OCI-LY7 (cell line): ENCODE measurements around the gene KCNQ1. TPM values are rescaled to one million over a fixed set of nuclear protein-coding genes. Genes with fewer than 3 reads are reported as not detected.
A peak's percentile ranks its signal among the peaks of the same experiment; 100 is the strongest.

Source experiments
- BruUV-seq: library from RNA; stranded (reverse); fragments of 400-500 nt; replicated peaks from 2 replicates; lab custom pipeline; 2021; lab: Mats Ljungman, UMichigan
- CTCF ChIA-PET: fragments of 300-600 bp; sonication (Branson Sonifier 250); formaldehyde crosslinking; loops from one replicate; lab custom pipeline; 2022; ENCODE audit warnings: antibody characterized with exemption; ENCODE audit not compliant: unreplicated experiment; lab: Charles Lee
- POLR2A ChIA-PET: fragments of 300-600 bp; sonication (Branson Sonifier 250); formaldehyde crosslinking; loops from one replicate; lab custom pipeline; 2022; ENCODE audit warnings: antibody characterized with exemption; lab: Charles Lee
- DNase-seq: peaks from one replicate; pipeline ENCODE4 v3.0.0-alpha.2; 2015; ENCODE audit warnings: low spot score
- H2AFZ ChIP-seq: fragments of 200-600 bp; sonication (generic), shearing (Covaris generic); 2 replicates; pipeline ENCODE4 v1.6.1; 2014; ENCODE audit warnings: mild to moderate bottlenecking, antibody characterized with exemption, low read length, moderate library complexity
- H3K27ac ChIP-seq: fragments of 200-600 bp; sonication (generic); 2 replicates; pipeline ENCODE4 v1.5.1; 2014; ENCODE audit warnings: mixed run types, low read depth, mild to moderate bottlenecking, moderate library complexity, low read length, inconsistent platforms; ENCODE audit not compliant: poor library complexity, severe bottlenecking
- H3K36me3 ChIP-seq: fragments of 200-600 bp; sonication (generic); 2 replicates; pipeline ENCODE4 v1.6.1; 2014; ENCODE audit warnings: mild to moderate bottlenecking, antibody characterized with exemption, low read length, moderate library complexity, mixed read lengths; ENCODE audit not compliant: insufficient read depth
- H3K4me1 ChIP-seq: fragments of 200-600 bp; sonication (generic); 2 replicates; pipeline ENCODE4 v1.5.1; 2014; ENCODE audit warnings: mild to moderate bottlenecking, low read length; ENCODE audit not compliant: insufficient read depth, poor library complexity, severe bottlenecking
- H3K4me2 ChIP-seq: fragments of 200-600 bp; sonication (generic); 2 replicates; pipeline ENCODE4 v1.6.1; 2014; ENCODE audit warnings: mild to moderate bottlenecking, low read length
- H3K4me3 ChIP-seq: fragments of 200-600 bp; sonication (generic); 2 replicates; pipeline ENCODE4 v1.5.1; 2014; ENCODE audit warnings: mild to moderate bottlenecking, low read depth, low read length; ENCODE audit not compliant: poor library complexity, severe bottlenecking
- H3K79me2 ChIP-seq: fragments of 200-600 bp; sonication (generic); 2 replicates; pipeline ENCODE4 v1.6.1; 2016; ENCODE audit warnings: low read depth, mild to moderate bottlenecking, low read length, moderate library complexity, mixed read lengths; ENCODE audit not compliant: insufficient read depth
- H3K9me2 ChIP-seq: fragments of 200-600 bp; sonication (generic); 2 replicates; pipeline ENCODE4 v1.6.1; 2016; ENCODE audit warnings: mild to moderate bottlenecking, low read length, mixed read lengths; ENCODE audit not compliant: insufficient read depth
- H3K9me3 ChIP-seq: fragments of 200-600 bp; sonication (generic); 2 replicates; pipeline ENCODE4 v1.6.1; 2014; ENCODE audit warnings: mild to moderate bottlenecking, mixed run types, low read length, mixed read lengths
- H4K20me1 ChIP-seq: fragments of 200-600 bp; sonication (generic); 2 replicates; pipeline ENCODE4 v1.6.1; 2014; ENCODE audit warnings: mild to moderate bottlenecking, antibody characterized with exemption, low read length, moderate library complexity, mixed read lengths; ENCODE audit not compliant: insufficient read depth
- CTCF ChIP-seq: fragments of 200-600 bp; sonication (generic); conservative IDR thresholded peaks from 2 replicates; pipeline ENCODE4 v1.5.1; 2014; ENCODE audit warnings: mild to moderate bottlenecking, antibody characterized with exemption, low read length, moderate library complexity, mixed read lengths
- EZH2phosphoT487 ChIP-seq: fragments of 200-600 bp; sonication (generic); IDR thresholded peaks from 2 replicates; pipeline ENCODE4 v1.6.1; 2018; ENCODE audit warnings: low read depth, borderline replicate concordance, mild to moderate bottlenecking, mixed run types, antibody characterized with exemption, low read length, moderate library complexity, mixed read lengths
- intact Hi-C: fragments of 100-400 bp; cut with micrococcal nuclease; formaldehyde crosslinking; loops from one replicate; pipeline ENCODE4 v1.10.0; 2022; ENCODE audit not compliant: unreplicated experiment
- total RNA-seq, 2 experiments: library from RNA; depleted of rRNA in 1 of 2; stranded (reverse); fragments of >200 nt in 1 of 2; shearing (Covaris generic) in 1 of 2; gene quantifications; 2 replicates each; pipeline ENCODE4 v1.2.3, GENCODE V29; 2014 to 2022

KCNQ1 gene
- total RNA-seq, 2 experiments from 2014 or later: 0.22 to 1.3 TPM

- TF ChIP-seq CTCF: no peak
- no peak for TF ChIP-seq EZH2phosphoT487
- no peak overlapping the region for H3K4me3 ChIP-seq
- intact Hi-C loops: loop anchor here (1.0 to 5.0 kb wide), 3 partner anchors 195 to 459 kb away; no protein-coding TSS in a partner anchor
- no peaks in the 10 kb centered on the region for H3K9me3 ChIP-seq
- DNase-seq: no peak
- no peak overlapping the region for H3K4me2 ChIP-seq
- H3K27ac ChIP-seq: no peak overlapping the region
- peaks cover 32% of the 10 kb centered on the region for H3K4me1 ChIP-seq
- POLR2A ChIA-PET: interaction anchor here (1.0 to 1.2 kb wide), 2 partner anchors 15 to 354 kb away, joined by 5 to 8 read pairs; a partner anchor contains a TSS
- no TSS peak for BruUV-seq
- H3K36me3 ChIP-seq: no peaks in the 10 kb centered on the region
- H3K9me2 ChIP-seq: no peaks in the 10 kb centered on the region
- no peaks in the 10 kb centered on the region for H4K20me1 ChIP-seq
- CTCF ChIA-PET: interaction anchor here (1.0 kb wide), 1 partner anchor 356 kb away, joined by 5 read pairs; no protein-coding TSS in a partner anchor
- H3K79me2 ChIP-seq: no peaks in the 10 kb centered on the region
- H2AFZ ChIP-seq: no peak overlapping the region
Observed at GRCh38 chr11:2887515-2888195, 442.8 kb downstream of the KCNQ1 start.

- Histone ChIP-seq H3K36me3 (no peaks in the 10 kb centered on the region), H3K9me2 (no peaks in the 10 kb centered on the region), H2AFZ (no peak overlapping the region), H3K4me2 (no peak overlapping the region), H3K27ac (no peak overlapping the region), H3K4me1 (peaks cover 35% of the 10 kb centered on the region), H3K9me3 (no peaks in the 10 kb centered on the region), H3K4me3 (no peak overlapping the region), H4K20me1 (no peaks in the 10 kb centered on the region), H3K79me2 (no peaks in the 10 kb centered on the region)
- TF ChIP-seq EZH2phosphoT487 (no peak), CTCF (peak; percentile 96)
- intact Hi-C loops: loop anchor here (1.0 to 5.0 kb wide), 3 partner anchors 196 to 460 kb away; no protein-coding TSS in a partner anchor
- no TSS peak for BruUV-seq
- peak; percentile 73 for DNase-seq
- CTCF ChIA-PET: interaction anchor here (1.0 kb wide), 1 partner anchor 356 kb away, joined by 5 read pairs; no protein-coding TSS in a partner anchor
- POLR2A ChIA-PET: interaction anchor here (1.0 to 1.2 kb wide), 2 partner anchors 14 to 355 kb away, joined by 5 to 8 read pairs; a partner anchor contains a TSS
Observed at GRCh38 chr11:2888266-2888968, 443.6 kb downstream of the KCNQ1 start.
